Measurements from ENCODE around the gene MARVELD3.

DNA sequence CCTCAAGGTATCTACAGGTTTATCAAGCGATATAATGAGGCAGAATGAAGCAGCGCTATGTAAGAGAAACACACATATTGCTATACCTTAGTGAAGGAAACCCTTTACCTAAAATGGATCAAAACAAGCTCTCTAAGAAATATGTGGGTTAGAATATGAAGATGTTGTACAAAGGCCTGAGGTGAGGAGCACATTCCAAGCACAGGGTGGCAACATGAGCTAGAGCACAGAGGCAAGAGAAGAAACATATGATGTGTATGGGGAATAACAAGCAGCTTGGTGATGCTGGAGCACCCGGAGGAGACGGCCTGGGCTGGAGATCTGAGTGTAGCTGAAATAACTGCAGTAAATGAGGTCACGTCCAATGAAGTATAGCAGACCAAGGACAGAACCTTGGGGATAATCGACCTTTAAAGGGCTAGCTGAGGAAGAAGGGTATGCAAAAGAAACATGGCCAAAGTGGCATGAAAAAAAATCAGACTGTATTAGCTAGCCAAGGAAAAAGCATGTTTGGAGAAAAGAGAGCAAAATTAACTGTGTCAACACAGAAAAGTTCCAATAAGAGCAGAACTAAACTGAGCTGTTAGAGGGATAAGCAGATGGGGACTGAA lies 44.0 kb downstream of the MARVELD3 start:
- TF ChIP-seq CTCF (IDR thresholded peaks at IDR 0.05): no peak
- no peak for TF ChIP-seq EP300 (IDR thresholded peaks at IDR 0.05)

Data from ovary (tissue), 3 donors.